Neural progenitor cell (in vitro differentiated cells): ENCODE results near the gene TTYH3.

Experiments used
- CTCF ChIP-seq: fragments of 200-600 bp; sonication (generic); IDR thresholded peaks from 2 replicates; pipeline ENCODE4 v1.5.1; 2017; ENCODE audit warnings: antibody characterized with exemption, mild to moderate bottlenecking
- EZH2 ChIP-seq: fragments of 200-600 bp; sonication (generic); IDR thresholded peaks from 2 replicates; pipeline ENCODE4 v1.6.1; 2017; ENCODE audit warnings: antibody characterized with exemption, mild to moderate bottlenecking, moderate library complexity
- EZH2phosphoT487 ChIP-seq: fragments of 200-600 bp; sonication (generic); IDR thresholded peaks from 2 replicates; pipeline ENCODE4 v1.6.1; 2017; ENCODE audit warnings: antibody characterized with exemption

- TF ChIP-seq CTCF (no peak), EZH2 (no peak), EZH2phosphoT487 (no peak)
Observed at GRCh38 chr7:2621061-2621828, 10.5 kb upstream of the TTYH3 start.
